Measurements from ENCODE around the gene PBX4.
A peak's percentile ranks its signal among the peaks of the same experiment; 100 is the strongest.
"Not testable (repeated sequence)": the region's sequence is repeated elsewhere in the genome, so short reads cannot be mapped to it uniquely, and the experiment has no call there.

Gene PBX4

GRCh38 chr19:19618219-19619051, at the start of gene PBX4:
Gene PBX4, minus strand, starts transcription at chr19:19618687. Its CDS starts 58 bp downstream, at chr19:19618629.
- Histone ChIP-seq H3K4me1 (ENCODE audit: insufficient read depth, insufficient read length) (peaks cover 3% of the 10 kb centered on the region), H3K9ac (ENCODE audit: insufficient read length, low read depth) (peak within 1 kb of the TSS; percentile 85), H3K4me3 (ENCODE audit: insufficient read length, low read depth) (peak within 1 kb of the TSS; percentile 83), H3K27me3 (ENCODE audit: insufficient read depth, insufficient read length) (no peaks in the 10 kb centered on the region), H3K9me3 (ENCODE audit: insufficient read depth, low read length) (no peaks in the 10 kb centered on the region), H3K36me3 (ENCODE audit: insufficient read depth, insufficient read length, low read length) (peaks cover 16% of the 10 kb centered on the region)
- DNase-seq (ENCODE audit: low read depth, low spot score), result peak; percentile 93
- TF ChIP-seq ZNF274 (IDR thresholded peaks at IDR 0.05; ENCODE audit: low read depth, low read length) (no peak), YY1 (IDR thresholded peaks at IDR 0.05; ENCODE audit: insufficient read depth, insufficient read length) (no peak), SUZ12 (IDR thresholded peaks at IDR 0.05; ENCODE audit: extremely low read depth, insufficient read depth, insufficient read length) (no peak)

- H3K4me3 ChIP-seq (ENCODE audit: insufficient read length, low read depth); H3K9ac ChIP-seq (ENCODE audit: insufficient read length, low read depth); H3K9me3 ChIP-seq (ENCODE audit: insufficient read depth, low read length); DNase-seq (ENCODE audit: low read depth, low spot score); H3K27me3 ChIP-seq (ENCODE audit: insufficient read depth, insufficient read length); H3K4me1 ChIP-seq (ENCODE audit: insufficient read depth, insufficient read length): not testable (repeated sequence)
- peaks cover 15% of the 10 kb centered on the region for H3K36me3 ChIP-seq (ENCODE audit: insufficient read depth, insufficient read length, low read length)
Measured at GRCh38 chr19:19665420-19665948, 47.0 kb upstream of the PBX4 start.

GRCh38 chr19:19663256-19664120, 45.0 kb upstream of the PBX4 start, which contains the start of gene ATP13A1:
Gene ATP13A1, minus strand, starts transcription at chr19:19663676. Its CDS starts 10 bp downstream, at chr19:19663666.
- peak within 1 kb of the TSS; percentile 100 for H3K4me3 ChIP-seq (ENCODE audit: insufficient read length, low read depth)
- no peaks in the 10 kb centered on the region for H3K27me3 ChIP-seq (ENCODE audit: insufficient read depth, insufficient read length)
- peak within 1 kb of the TSS; percentile 100 for H3K9ac ChIP-seq (ENCODE audit: insufficient read length, low read depth)
- TF ChIP-seq YY1 (IDR thresholded peaks at IDR 0.05; ENCODE audit: insufficient read depth, insufficient read length), result peak; percentile 97
- TF ChIP-seq SUZ12 (IDR thresholded peaks at IDR 0.05; ENCODE audit: extremely low read depth, insufficient read depth, insufficient read length), result no peak
- H3K9me3 ChIP-seq (ENCODE audit: insufficient read depth, low read length), result no peaks in the 10 kb centered on the region
- H3K36me3 ChIP-seq (ENCODE audit: insufficient read depth, insufficient read length, low read length), result peaks cover 31% of the 10 kb centered on the region
- H3K4me1 ChIP-seq (ENCODE audit: insufficient read depth, insufficient read length), result peaks cover 14% of the 10 kb centered on the region
- peak; percentile 87 for DNase-seq (ENCODE audit: low read depth, low spot score)

GRCh38 chr19:19662871-19663255, 44.4 kb upstream of the PBX4 start:
- Histone ChIP-seq H3K36me3 (ENCODE audit: insufficient read depth, insufficient read length, low read length) (peaks cover 38% of the 10 kb centered on the region), H3K9ac (ENCODE audit: insufficient read length, low read depth) (peak overlapping the region; percentile 100), H3K4me3 (ENCODE audit: insufficient read length, low read depth) (peak overlapping the region; percentile 100), H3K9me3 (ENCODE audit: insufficient read depth, low read length) (no peaks in the 10 kb centered on the region), H3K4me1 (ENCODE audit: insufficient read depth, insufficient read length) (peaks cover 12% of the 10 kb centered on the region), H3K27me3 (ENCODE audit: insufficient read depth, insufficient read length) (no peaks in the 10 kb centered on the region)
- TF ChIP-seq SUZ12 (IDR thresholded peaks at IDR 0.05; ENCODE audit: extremely low read depth, insufficient read depth, insufficient read length), result no peak
- no peak for TF ChIP-seq YY1 (IDR thresholded peaks at IDR 0.05; ENCODE audit: insufficient read depth, insufficient read length)
- no peak for TF ChIP-seq ZNF274 (IDR thresholded peaks at IDR 0.05; ENCODE audit: low read depth, low read length)
- no peak for DNase-seq (ENCODE audit: low read depth, low spot score)

- no peak for TF ChIP-seq SUZ12 (IDR thresholded peaks at IDR 0.05; ENCODE audit: extremely low read depth, insufficient read depth, insufficient read length)
- TF ChIP-seq ZNF274 (IDR thresholded peaks at IDR 0.05; ENCODE audit: low read depth, low read length), result no peak
- no peak for TF ChIP-seq YY1 (IDR thresholded peaks at IDR 0.05; ENCODE audit: insufficient read depth, insufficient read length)
- peaks cover 12% of the 10 kb centered on the region for H3K4me1 ChIP-seq (ENCODE audit: insufficient read depth, insufficient read length)
- H3K27me3 ChIP-seq (ENCODE audit: insufficient read depth, insufficient read length), result no peaks in the 10 kb centered on the region
- no peak for DNase-seq (ENCODE audit: low read depth, low spot score)
- H3K9ac ChIP-seq (ENCODE audit: insufficient read length, low read depth), result peak overlapping the region; percentile 43
- H3K4me3 ChIP-seq (ENCODE audit: insufficient read length, low read depth), result peak overlapping the region; percentile 100
- H3K36me3 ChIP-seq (ENCODE audit: insufficient read depth, insufficient read length, low read length), result peaks cover 43% of the 10 kb centered on the region
- no peaks in the 10 kb centered on the region for H3K9me3 ChIP-seq (ENCODE audit: insufficient read depth, low read length)
Measured at GRCh38 chr19:19662344-19662743, 43.9 kb upstream of the PBX4 start.

GRCh38 chr19:19661675-19662251, 43.3 kb upstream of the PBX4 start:
- Histone ChIP-seq H3K4me3 (ENCODE audit: insufficient read length, low read depth) (no peak overlapping the region), H3K36me3 (ENCODE audit: insufficient read depth, insufficient read length, low read length) (peaks cover 49% of the 10 kb centered on the region), H3K4me1 (ENCODE audit: insufficient read depth, insufficient read length) (peaks cover 12% of the 10 kb centered on the region), H3K9ac (ENCODE audit: insufficient read length, low read depth) (peak overlapping the region; percentile 43), H3K9me3 (ENCODE audit: insufficient read depth, low read length) (no peaks in the 10 kb centered on the region), H3K27me3 (ENCODE audit: insufficient read depth, insufficient read length) (no peaks in the 10 kb centered on the region)
- TF ChIP-seq SUZ12 (IDR thresholded peaks at IDR 0.05; ENCODE audit: extremely low read depth, insufficient read depth, insufficient read length) (no peak), ZNF274 (IDR thresholded peaks at IDR 0.05; ENCODE audit: low read depth, low read length) (no peak), YY1 (IDR thresholded peaks at IDR 0.05; ENCODE audit: insufficient read depth, insufficient read length) (no peak)
- no peak for DNase-seq (ENCODE audit: low read depth, low spot score)

Data from NT2/D1 (cell line).